Heart left ventricle (tissue), 16 donors: Measurements from ENCODE around the gene FSTL3. TPM values are rescaled to one million over a fixed set of nuclear protein-coding genes. Genes with fewer than 3 reads are reported as not detected.

Source experiments
- ATAC-seq, 4 donors: fragments of 200-7000 bp; cut with Tn5 transposase; one replicate each; pipeline ENCODE4 v1.9.1; 2020 to 2022; ENCODE audit warnings: moderate library complexity in 4 of 4, mild to moderate bottlenecking in 3 of 4, moderate number of reproducible peaks in 1 of 4
- DNase-seq, 5 donors: peaks; one replicate each; pipeline ENCODE4 v3.0.0-alpha.2; 2020
- H3K27ac ChIP-seq, 12 donors: fragments of 200-600 bp; sonication (generic) in 4 of 12; one replicate each; pipeline versions ENCODE4 v1.5.0 to v1.8.0; 2016 to 2022; ENCODE audit warnings: mild to moderate bottlenecking in 2 of 12
- H3K27me3 ChIP-seq, 9 donors: fragments of 200-600 bp; sonication (generic) in 2 of 9; one replicate each; pipeline versions ENCODE4 v1.5.1 to v1.8.0; 2016 to 2022; ENCODE audit warnings: mild to moderate bottlenecking in 3 of 9
- H3K36me3 ChIP-seq, 9 donors: fragments of 200-600 bp; sonication (generic) in 2 of 9; one replicate each; pipeline versions ENCODE4 v1.5.0 to v1.8.0; 2018 to 2022; ENCODE audit warnings: mild to moderate bottlenecking in 2 of 9
- H3K4me1 ChIP-seq, 12 donors: fragments of 200-600 bp; sonication (generic) in 4 of 12; one replicate each; pipeline versions ENCODE4 v1.5.0 to v1.8.0; 2016 to 2022; ENCODE audit warnings: mild to moderate bottlenecking in 3 of 12
- H3K4me3 ChIP-seq, 12 donors: fragments of 200-600 bp; sonication (generic) in 4 of 12; one replicate each; pipeline versions ENCODE4 v1.5.0 to v1.8.0; 2017 to 2022; ENCODE audit warnings: mild to moderate bottlenecking in 9 of 12, moderate library complexity in 4 of 12
- H3K9me3 ChIP-seq, 12 donors: fragments of 200-600 bp; sonication (generic) in 4 of 12; one replicate each; pipeline versions ENCODE4 v1.5.0 to v1.8.0; 2016 to 2022; ENCODE audit warnings: mild to moderate bottlenecking in 1 of 12
- CTCF ChIP-seq, 12 donors: fragments of 200-600 bp; sonication (generic) in 4 of 12; IDR thresholded peaks; one replicate each; pipeline versions ENCODE4 v1.5.0 to v1.8.0; 2018 to 2022; ENCODE audit warnings: antibody characterized with exemption in 12 of 12, mild to moderate bottlenecking in 5 of 12
- POLR2A ChIP-seq, 2 donors: fragments of 450-650 bp; IDR thresholded peaks; one replicate each; pipeline ENCODE4 v1.6.1; 2017; ENCODE audit warnings: antibody characterized with exemption in 2 of 2, mild to moderate bottlenecking in 2 of 2, moderate library complexity in 2 of 2
- WGBS, 4 donors: extraction: QIAGEN DNeasy Blood & Tissue Kit in 2 of 4; methylation state at CpG; one replicate each; pipeline versions ENCODE4 v1.1.5 to v1.1.7; 2013 to 2018; 5-methylcytosine and 5-hydroxymethylcytosine counted together
- intact Hi-C, 10 donors: fragments of 100-400 bp; cut with DNase I; formaldehyde crosslinking; loops; one replicate each; pipeline versions ENCODE4 v1.11.1 to v1.14.2; 2022
- polyA plus RNA-seq, 2 donors: library from polyadenylated mRNA; stranded (reverse); fragments of 200-250 nt; gene quantifications; one replicate each; pipeline ENCODE4 v1.2.3, GENCODE V29; 2013
- total RNA-seq, 9 donors: library from RNA; depleted of rRNA in 2 of 9; stranded (reverse); fragments of >200 nt in 2 of 9; fragmentation: NEBNext Ultra II Directional in 3 of 9; extraction: Animal tissue kit (Norgen Biotek cat#: 25700) in 3 of 9; gene quantifications; one replicate each; pipeline versions ENCODE4 v1.1.0 to v1.2.4, GENCODE V29; 2016 to 2023
- donor health status: ischemic (EF 13 %, LVEDD 7.1; RV severe dilation, severe dysfunction).
- donor health status: healthy with polysubstance abuse.
- donor health status: DM: no; HTN: yes; CAD: no.
- donor health status: DM: no; HTN: no; CAD: no.
- donor health status: ischemic (EF 25% LVEDD 6.9; RV normal size, moderate dysfunction).
- donor health status: ischemic (EF 25% LVEDD 5.7; RV mildly dilated, moderate dysfunction).
- donor health status: healthy.
- donor health status: DM: yes; HTN: yes; CAD: no.
- donor health status: ischemic (EF 35%, LVEDD 5.7; RV mildly dilated, moderate dysfunction).
- donor health status: nonischemic (EF 11% LVEDD 7.7; RV severe dilation, severe dysfunction).
- donor health status: DM: yes; HTN: yes; CAD: no.
- donor health status: PGD.
- donor health status: ischemic (EF 29% LVEDD 5.4; RV normal size, mild dysfunction).
- donor health status: nonischemic (EF 23%, LVEDD 6.1; RV moderate dilation, normal function).

Gene FSTL3
- total and polyA plus RNA-seq, 11 donors, result 41.7 to 376 (median 119) TPM

DNA sequence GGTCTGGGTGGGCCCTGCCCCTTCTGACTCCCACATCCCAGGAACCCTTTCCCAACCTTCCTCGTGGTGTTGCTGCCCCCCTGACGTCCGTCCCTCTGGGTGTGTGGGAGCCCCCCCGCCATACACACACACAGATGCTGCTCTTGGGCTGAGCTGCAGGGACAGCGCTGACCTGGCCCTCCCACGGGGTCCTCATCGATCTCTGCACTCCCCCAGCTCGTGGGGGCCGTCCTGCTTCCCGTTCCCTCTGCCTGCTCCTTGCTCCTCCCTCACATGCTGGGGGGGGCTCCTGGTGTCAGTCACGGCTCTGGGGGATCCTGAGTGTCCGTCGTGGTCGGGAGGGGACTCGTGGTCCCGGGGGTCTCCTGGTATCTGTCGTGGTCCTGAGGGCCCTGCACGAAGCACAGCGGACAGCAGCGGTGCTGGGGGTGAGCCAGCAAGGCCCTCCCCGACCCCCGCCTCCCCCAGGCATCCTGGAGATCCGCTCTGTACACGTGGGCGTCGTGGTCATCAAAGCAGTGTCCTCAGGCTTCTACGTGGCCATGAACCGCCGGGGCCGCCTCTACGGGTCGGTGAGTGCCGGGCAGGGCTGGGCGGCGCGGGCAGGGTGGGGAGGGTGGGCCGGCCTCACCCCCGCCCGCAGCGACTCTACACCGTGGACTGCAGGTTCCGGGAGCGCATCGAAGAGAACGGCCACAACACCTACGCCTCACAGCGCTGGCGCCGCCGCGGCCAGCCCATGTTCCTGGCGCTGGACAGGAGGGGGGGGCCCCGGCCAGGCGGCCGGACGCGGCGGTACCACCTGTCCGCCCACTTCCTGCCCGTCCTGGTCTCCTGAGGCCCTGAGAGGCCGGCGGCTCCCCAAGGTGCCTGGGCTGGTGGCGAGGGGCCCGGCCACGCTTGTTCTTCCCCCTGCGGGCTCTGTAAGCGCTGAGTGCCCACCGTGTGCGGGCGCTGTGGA, 33.1 kb upstream of the FSTL3 start:
- ATAC-seq (no peak), DNase-seq (no peak)
- intact Hi-C loops, result no loop called here
- H3K4me3 ChIP-seq, result no peak overlapping the region
- WGBS, 4 donors, result 83 to 91% (median 86%) methylated on average over 39 to 70 of the region's 70 CpGs
- TF ChIP-seq POLR2A (IDR thresholded peaks at IDR 0.05) (no peak), CTCF (IDR thresholded peaks at IDR 0.05) (no peak)
- peaks cover 0 to 14% (median 10%) of the 10 kb centered on the region in 12 donors for H3K4me1 ChIP-seq
- no peaks in the 10 kb centered on the region for H3K9me3 ChIP-seq
- peaks cover 0 to 6% (median 0%) of the 10 kb centered on the region in 9 donors for H3K27me3 ChIP-seq
- no peak overlapping the region for H3K27ac ChIP-seq
- peaks cover 0 to 34% (median 23%) of the 10 kb centered on the region in 9 donors for H3K36me3 ChIP-seq

DNA sequence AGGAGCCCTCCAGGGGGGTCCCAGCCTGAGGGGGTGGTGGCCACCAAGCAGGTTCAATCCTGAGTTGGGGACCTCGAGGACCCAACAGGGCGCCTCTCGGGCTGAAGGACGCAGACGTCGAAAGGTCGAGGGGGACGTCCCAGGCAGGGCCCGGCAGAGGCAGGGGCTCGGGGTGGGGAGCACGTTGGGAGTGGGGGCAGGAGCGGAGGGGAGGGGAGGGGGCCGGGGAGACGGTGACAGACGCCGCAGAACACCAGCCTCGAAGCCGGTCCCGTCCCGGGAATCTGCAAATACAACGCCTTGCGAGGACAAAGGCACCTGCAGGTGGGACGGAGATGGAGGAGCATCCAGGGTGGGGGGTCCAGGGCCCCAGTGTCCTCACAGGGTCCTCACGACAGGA, 32.5 kb upstream of the FSTL3 start:
- H3K27me3 ChIP-seq, result peaks cover 0 to 2% (median 0%) of the 10 kb centered on the region in 9 donors
- peaks cover 0 to 40% (median 29%) of the 10 kb centered on the region in 9 donors for H3K36me3 ChIP-seq
- ATAC-seq (no peak), DNase-seq (no peak)
- intact Hi-C loops, result no loop called here
- no peak overlapping the region for H3K4me3 ChIP-seq
- H3K4me1 ChIP-seq, result peaks cover 0 to 12% (median 7%) of the 10 kb centered on the region in 12 donors
- no peak overlapping the region for H3K27ac ChIP-seq
- no peaks in the 10 kb centered on the region for H3K9me3 ChIP-seq
- TF ChIP-seq CTCF (IDR thresholded peaks at IDR 0.05) (no peak), POLR2A (IDR thresholded peaks at IDR 0.05) (no peak)
- 88 to 92% (median 90%) methylated on average over 24 of the region's 24 CpGs for WGBS, 4 donors

GRCh38 chr19:644363-644762, 31.8 kb upstream of the FSTL3 start:
- WGBS, 4 donors, result 67 to 76% (median 72%) methylated on average over 12 to 28 of the region's 28 CpGs
- intact Hi-C loops, result no loop called here
- ATAC-seq (no peak), DNase-seq (no peak)
- Histone ChIP-seq H3K27ac (no peak overlapping the region), H3K27me3 (no peaks in the 10 kb centered on the region), H3K4me1 (peaks cover 0 to 6% (median under 1%) of the 10 kb centered on the region in 12 donors), H3K36me3 (peaks cover 0 to 47% (median 35%) of the 10 kb centered on the region in 9 donors), H3K4me3 (no peak overlapping the region), H3K9me3 (no peaks in the 10 kb centered on the region)
- TF ChIP-seq POLR2A (IDR thresholded peaks at IDR 0.05) (no peak), CTCF (IDR thresholded peaks at IDR 0.05) (no peak)

DNA sequence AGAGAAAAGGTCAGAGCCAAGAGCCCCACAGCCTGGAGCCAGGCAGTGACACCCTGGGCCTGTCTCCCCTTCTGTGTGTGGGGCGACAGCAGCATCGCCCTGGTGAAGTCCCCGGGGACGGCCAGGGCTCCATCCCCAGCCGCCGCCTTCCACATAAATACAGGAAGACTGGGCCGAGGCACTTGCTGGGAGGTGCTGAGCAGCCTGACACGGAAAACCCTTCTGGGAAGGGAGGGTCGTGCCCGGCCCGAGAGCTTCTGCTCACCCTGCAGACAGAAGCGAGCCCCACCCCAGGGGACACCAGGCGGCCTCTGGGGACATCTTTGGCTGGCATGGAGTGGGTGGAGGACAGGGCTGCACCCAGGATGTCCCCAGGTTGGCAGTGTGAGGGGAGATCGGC, 31.4 kb upstream of the FSTL3 start:
- intact Hi-C loops, result no loop called here
- WGBS, 4 donors, result 78 to 85% (median 81%) methylated on average over 11 to 14 of the region's 14 CpGs
- no peaks in the 10 kb centered on the region for H3K27me3 ChIP-seq
- H3K27ac ChIP-seq, result no peak overlapping the region
- no peaks in the 10 kb centered on the region for H3K9me3 ChIP-seq
- ATAC-seq (no peak), DNase-seq (no peak)
- no peak for TF ChIP-seq CTCF (IDR thresholded peaks at IDR 0.05)
- H3K36me3 ChIP-seq, result peaks cover 0 to 51% (median 37%) of the 10 kb centered on the region in 9 donors
- H3K4me3 ChIP-seq, result no peak overlapping the region
- H3K4me1 ChIP-seq, result peaks cover 0 to 4% (median 0%) of the 10 kb centered on the region in 12 donors
